ENCODE measurements around the gene NKAIN4.

The NKAIN4 gene

GRCh38 chr20:63273059-63273579 lies 18.9 kb upstream of the NKAIN4 start:
- no peak for DNase-seq

- DNase-seq = peak; percentile 21 to 45
Measured at GRCh38 chr20:63272105-63273058, 18.1 kb upstream of the NKAIN4 start, which contains the start of gene ARFGAP1. TSS of gene ARFGAP1 (plus strand) at chr20:63272813. CDS start at chr20:63275581, 2,768 bp downstream.

- DNase-seq = no peak
Measured at GRCh38 chr20:63270606-63271325, 16.5 kb upstream of the NKAIN4 start.

- no peak for DNase-seq
Measured at GRCh38 chr20:63269724-63270123, 15.5 kb upstream of the NKAIN4 start.

GRCh38 chr20:63268671-63269439 lies 14.6 kb upstream of the NKAIN4 start:
- DNase-seq = no peak

GRCh38 chr20:63268256-63268655 lies 14.0 kb upstream of the NKAIN4 start:
- no peak for DNase-seq

- no peak for DNase-seq
Measured at GRCh38 chr20:63267691-63268090, 13.4 kb upstream of the NKAIN4 start.

- DNase-seq = no peak
Measured at GRCh38 chr20:63265891-63266515, 11.7 kb upstream of the NKAIN4 start.

GRCh38 chr20:63264519-63264918 lies 10.3 kb upstream of the NKAIN4 start:
- DNase-seq = no peak

GRCh38 chr20:63264000-63264399 lies 9.7 kb upstream of the NKAIN4 start:
- DNase-seq = no peak

- DNase-seq = no peak
Measured at GRCh38 chr20:63262836-63263235, 8.6 kb upstream of the NKAIN4 start.

GRCh38 chr20:63261795-63262528 lies 7.7 kb upstream of the NKAIN4 start:
- DNase-seq = no peak

- DNase-seq = no peak
Measured at GRCh38 chr20:63261060-63261794, 7.0 kb upstream of the NKAIN4 start.

GRCh38 chr20:63260521-63260920 lies 6.3 kb upstream of the NKAIN4 start:
- no peak for DNase-seq

- no peak for DNase-seq
Measured at GRCh38 chr20:63259734-63260460, 5.6 kb upstream of the NKAIN4 start.

GRCh38 chr20:63258781-63259180 lies 4.5 kb upstream of the NKAIN4 start:
- DNase-seq = no peak

- DNase-seq = no peak
Measured at GRCh38 chr20:63257629-63258028, 3.4 kb upstream of the NKAIN4 start.

GRCh38 chr20:63256954-63257353 lies 2.7 kb upstream of the NKAIN4 start:
- no peak for DNase-seq

GRCh38 chr20:63255931-63256704 lies 1.9 kb upstream of the NKAIN4 start:
- no peak for DNase-seq

All from cerebellar nuclear complex (tissue), 1 donor.